H1 (cell line): ENCODE data around the gene ZBTB34. TPM values are rescaled to one million over a fixed set of nuclear protein-coding genes. Genes with fewer than 3 reads are reported as not detected.

Source experiments
- CTCF ChIA-PET: fragments of 300-600 bp; sonication (Branson Sonifier 250); formaldehyde crosslinking; loops from one replicate; lab custom pipeline; 2021; ENCODE audit not compliant: partially characterized antibody; lab: Charles Lee
- POLR2A ChIA-PET: fragments of 300-600 bp; sonication (Branson Sonifier 250); formaldehyde crosslinking; loops from one replicate; lab custom pipeline; 2021; ENCODE audit warnings: inconsistent platforms; ENCODE audit not compliant: partially characterized antibody; lab: Charles Lee
- DNase-seq, 2 experiments: peaks; one replicate each; pipeline versions ENCODE4 v3.0.0 to v3.0.0-alpha.2; 2010 to 2022; ENCODE audit warnings: low spot score in 2 of 2, low read depth in 1 of 2, mixed read lengths in 1 of 2
- FAIRE-seq: peaks from 2 replicates; lab custom pipeline; 2011; peaks lifted over from hg19 to GRCh38; lab: Jason Lieb, UNC
- H2AFZ ChIP-seq: 2 replicates; pipeline ENCODE4 v1.8.1; 2012; ENCODE audit warnings: low read length, inconsistent platforms
- H2AK5ac ChIP-seq: 2 replicates; pipeline ENCODE4 v1.6.1; 2013; ENCODE audit warnings: low read depth, low read length
- H2BK120ac ChIP-seq: replicated peaks from 2 replicates; pipeline ENCODE3; 2013; ENCODE audit warnings: low read depth, low read length, inconsistent platforms
- H2BK12ac ChIP-seq: 2 replicates; pipeline ENCODE4 v1.6.1; 2013; ENCODE audit warnings: low read depth, low read length
- H2BK15ac ChIP-seq: 2 replicates; pipeline ENCODE4 v1.6.1; 2013; ENCODE audit warnings: low read length
- H2BK20ac ChIP-seq: 2 replicates; pipeline ENCODE4 v1.6.1; 2013; ENCODE audit warnings: low read length
- H2BK5ac ChIP-seq: 2 replicates; pipeline ENCODE4 v1.6.1; 2013; ENCODE audit warnings: low read depth, low read length
- H3K14ac ChIP-seq: 2 replicates; pipeline ENCODE4 v1.6.1; 2013; ENCODE audit warnings: inconsistent platforms; ENCODE audit not compliant: insufficient read length
- H3K18ac ChIP-seq: 2 replicates; pipeline ENCODE4 v1.6.1; 2013; ENCODE audit warnings: low read length; ENCODE audit errors: extremely low read depth
- H3K23ac ChIP-seq: 2 replicates; pipeline ENCODE4 v1.6.1; 2013; ENCODE audit warnings: inconsistent platforms; ENCODE audit not compliant: insufficient read length
- H3K23me2 ChIP-seq: 2 replicates; pipeline ENCODE4 v1.6.1; 2013; ENCODE audit warnings: low read depth, low read length
- H3K27ac ChIP-seq: 2 replicates; pipeline ENCODE4 v1.6.1; 2011; ENCODE audit warnings: low read depth, low read length, inconsistent platforms
- H3K27me3 ChIP-seq, 4 experiments: replicated peaks in 1 of 4; 1 replicate in 1 of 4; 2 replicates in 3 of 4; pipeline versions ENCODE4 v1.6.1 to v1.8.1; 2011 to 2013; ENCODE audit warnings: low read length in 3 of 4, mild to moderate bottlenecking in 3 of 4, inconsistent platforms in 2 of 4, mixed read lengths in 2 of 4, moderate library complexity in 1 of 4; ENCODE audit not compliant: control insufficient read depth in 3 of 4, insufficient read depth in 3 of 4; ENCODE audit errors: extremely low read depth in 1 of 4
- H3K36me3 ChIP-seq, 4 experiments: 2 replicates each; pipeline versions ENCODE4 v1.6.1 to v1.8.1; 2011 to 2013; ENCODE audit warnings: mild to moderate bottlenecking in 4 of 4, low read length in 3 of 4, moderate library complexity in 2 of 4, control low read depth in 1 of 4, inconsistent platforms in 1 of 4; ENCODE audit not compliant: insufficient read depth in 4 of 4, control insufficient read depth in 2 of 4
- H3K4ac ChIP-seq: replicated peaks from 2 replicates; pipeline ENCODE3; 2013; ENCODE audit warnings: low read length, low read depth, mixed read lengths, inconsistent platforms; ENCODE audit not compliant: insufficient read length
- H3K4me1 ChIP-seq, 4 experiments: replicated peaks in 1 of 4; 1 replicate in 1 of 4; 2 replicates in 3 of 4; pipeline versions ENCODE4 v1.6.1 to v1.8.1; 2011 to 2013; ENCODE audit warnings: low read length in 3 of 4, inconsistent platforms in 2 of 4, mixed read lengths in 1 of 4; ENCODE audit not compliant: insufficient read depth in 4 of 4, control insufficient read depth in 3 of 4
- H3K4me2 ChIP-seq, 2 experiments: 2 replicates each; pipeline versions ENCODE4 v1.6.1 to v1.8.1; 2011 to 2013; ENCODE audit warnings: low read depth in 2 of 2, low read length in 2 of 2, control low read depth in 1 of 2, inconsistent platforms in 1 of 2, mild to moderate bottlenecking in 1 of 2; ENCODE audit not compliant: insufficient read depth in 1 of 2
- H3K4me3 ChIP-seq, 4 experiments: fragments of 200-600, 300-600 bp in 1 of 4; sonication (generic), shearing (Covaris generic), sonication (Bioruptor Twin) in 1 of 4; 2 replicates each; pipeline versions ENCODE4 v1.5.1 to v1.8.1; 2011 to 2016; ENCODE audit warnings: low read length in 4 of 4, low read depth in 3 of 4, control low read depth in 2 of 4, inconsistent platforms in 2 of 4, mild to moderate bottlenecking in 2 of 4, mixed read lengths in 1 of 4, moderate library complexity in 1 of 4; ENCODE audit not compliant: insufficient read depth in 2 of 4; ENCODE audit errors: extremely low read depth in 1 of 4
- H3K56ac ChIP-seq: replicated peaks from 2 replicates; pipeline ENCODE3; 2013; ENCODE audit warnings: low read depth, mild to moderate bottlenecking, mixed read lengths, low read length, inconsistent platforms; ENCODE audit not compliant: insufficient read length
- H3K79me1 ChIP-seq: 2 replicates; pipeline ENCODE4 v1.6.1; 2013; ENCODE audit warnings: low read depth, low read length, control low read depth
- H3K79me2 ChIP-seq, 2 experiments: 2 replicates each; pipeline versions ENCODE4 v1.6.1 to v1.8.1; 2012 to 2013; ENCODE audit warnings: low read length in 2 of 2, mild to moderate bottlenecking in 2 of 2, inconsistent platforms in 1 of 2; ENCODE audit not compliant: insufficient read depth in 2 of 2, control insufficient read depth in 1 of 2
- H3K9ac ChIP-seq, 4 experiments: replicated peaks in 1 of 4; 1 replicate in 1 of 4; 2 replicates in 3 of 4; pipeline versions ENCODE4 v1.6.1 to v1.8.1; 2011 to 2013; ENCODE audit warnings: low read depth in 3 of 4, low read length in 3 of 4, control low read depth in 2 of 4, mild to moderate bottlenecking in 2 of 4, moderate library complexity in 2 of 4, inconsistent platforms in 1 of 4; ENCODE audit errors: extremely low read depth in 1 of 4
- H3K9me3 ChIP-seq, 2 experiments: 2 replicates each; pipeline versions ENCODE4 v1.6.1 to v1.8.1; 2012 to 2013; ENCODE audit warnings: mild to moderate bottlenecking in 2 of 2, moderate library complexity in 2 of 2, control low read depth in 1 of 2, inconsistent platforms in 1 of 2, low read depth in 1 of 2, low read length in 1 of 2, mixed read lengths in 1 of 2; ENCODE audit not compliant: insufficient read depth in 2 of 2
- H4K20me1 ChIP-seq, 2 experiments: replicated peaks in 1 of 2; 2 replicates each; pipeline versions ENCODE3 to v1.8.1; 2011 to 2013; ENCODE audit warnings: inconsistent platforms in 2 of 2, low read length in 2 of 2, mild to moderate bottlenecking in 1 of 2; ENCODE audit not compliant: insufficient read depth in 2 of 2, control insufficient read depth in 1 of 2
- H4K5ac ChIP-seq: 2 replicates; pipeline ENCODE4 v1.6.1; 2013; ENCODE audit warnings: low read length, low read depth, mixed read lengths, inconsistent platforms; ENCODE audit not compliant: insufficient read length
- H4K8ac ChIP-seq: 2 replicates; pipeline ENCODE4 v1.8.0; 2013; ENCODE audit warnings: mild to moderate bottlenecking, moderate library complexity, low read length, inconsistent platforms; ENCODE audit not compliant: insufficient read depth; ENCODE audit errors: extremely low read depth
- H4K91ac ChIP-seq: replicated peaks from 2 replicates; pipeline ENCODE3; 2013; ENCODE audit warnings: low read length, mixed read lengths, inconsistent platforms; ENCODE audit not compliant: insufficient read length
- KDM1A ChIP-seq: fragments of 200-600, 300-600 bp; sonication (generic); IDR thresholded peaks from 2 replicates; pipeline ENCODE4 v1.7.1; 2016; ENCODE audit warnings: mild to moderate bottlenecking, low read length, borderline replicate concordance
- WGBS, 2 experiments: shearing (Covaris generic) in 1 of 2; methylation state at CpG; one replicate each; pipeline versions ENCODE4 v1.1.6 to v1.1.7; 2013 to 2015; ENCODE audit warnings: low lambda C conversion rate in 2 of 2, mixed read lengths in 2 of 2, inconsistent platforms in 1 of 2, low coverage in 1 of 2, missing lambda C conversion rate in 1 of 2; ENCODE audit not compliant: insufficient replicate concordance in 2 of 2, insufficient coverage in 1 of 2, insufficient read length in 1 of 2; ENCODE audit errors: extremely low coverage in 1 of 2, missing lambda C conversion rate in 1 of 2; 5-methylcytosine and 5-hydroxymethylcytosine counted together
- polyA plus RNA-seq, 7 experiments: library from polyadenylated mRNA; depleted of rRNA in 3 of 7; stranded (reverse) in 5 of 7; unstranded in 2 of 7; fragments of >200 nt in 5 of 7; fragments of 200-250 nt in 2 of 7; gene quantifications; 1 replicate in 5 of 7; 2 replicates in 1 of 7; 4 replicates in 1 of 7; pipeline versions ENCODE4 v1.2.1 to v1.2.3, GENCODE V29; 2011 to 2013; ENCODE audit warnings: missing spikeins in 2 of 7, mixed read lengths in 2 of 7
- total RNA-seq: library from RNA; stranded (reverse); fragmentation: NEBNext Ultra II Directional; extraction: Animal tissue kit (Norgen Biotek cat#: 25700); gene quantifications from 2 replicates; pipeline ENCODE4 v1.2.1, GENCODE V29; 2021
- TF ChIP-seq, protein P1 (sequence below), 3 experiments: IDR thresholded peaks; 1 replicate in 2 of 3; 2 replicates in 1 of 3; pipeline versions ENCODE4 v1.5.1 to v1.6.1; 2011; ENCODE audit warnings: low read length in 3 of 3, mild to moderate bottlenecking in 3 of 3, inconsistent platforms in 2 of 3, low read depth in 1 of 3, moderate library complexity in 1 of 3; ENCODE audit not compliant: insufficient read depth in 1 of 3; ENCODE audit errors: control extremely low read depth in 1 of 3

Gene ZBTB34
- total and polyA plus RNA-seq, 2 of the 8 experiments (the other 6 are each of a cell fraction or from before 2014, with no cell fraction given) = 8.2 to 15.9 TPM

DNA sequence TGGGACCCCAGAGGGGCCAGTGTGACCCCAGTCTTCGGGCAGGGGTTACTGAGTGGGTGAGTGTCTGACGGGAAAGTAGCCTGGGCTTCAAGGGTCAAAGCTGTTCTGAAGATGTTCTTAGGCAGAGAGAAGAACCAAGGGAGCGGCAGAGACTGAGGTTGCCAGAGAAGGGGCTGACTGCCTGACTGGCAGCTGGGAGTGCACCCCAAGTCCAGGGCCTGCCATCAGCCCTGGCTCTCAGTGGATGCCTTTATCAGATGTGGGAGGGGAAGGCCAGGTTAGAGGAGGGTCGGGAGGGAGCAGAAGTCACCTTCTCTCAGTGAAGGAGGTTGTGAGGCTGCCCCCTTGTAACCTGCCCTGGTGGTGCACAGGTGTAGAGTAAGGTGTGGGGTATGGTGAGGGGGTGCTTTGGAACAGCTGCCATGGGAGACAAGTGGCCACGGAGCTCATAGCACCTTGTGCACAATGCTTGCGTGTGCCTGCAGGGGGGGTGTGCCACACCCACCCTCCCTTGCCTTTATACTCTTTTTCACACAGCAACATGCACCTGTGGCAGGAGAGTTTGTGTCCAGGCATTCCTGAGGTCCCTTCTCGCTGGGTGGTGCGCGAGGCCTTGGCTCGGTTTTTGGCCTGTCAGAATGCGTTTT is 73.0 kb downstream of the ZBTB34 start:
- Histone ChIP-seq H4K20me1 (peaks cover 0 to 2% of the 10 kb centered on the region in 2 experiments), H2AK5ac (peak overlapping the region; percentile 31; the same call in 1 of the 2 replicates), H2BK20ac (no peak overlapping the region), H3K23me2 (no peaks in the 10 kb centered on the region), H3K23ac (no peak overlapping the region), H3K18ac (peak overlapping the region; percentile 14; the same call in 1 of the 2 replicates), H2BK12ac (peak overlapping the region; percentile 30; the same call in 1 of the 2 replicates), H4K5ac (no peak overlapping the region), H3K9ac (no peak overlapping the region), H3K36me3 (no peaks in the 10 kb centered on the region), H3K4me1 (peaks cover 0 to 16% (median 8%) of the 10 kb centered on the region in 4 experiments; a peak in 5 of 7 replicates), H3K56ac (no peak overlapping the region), H3K27me3 (no peaks in the 10 kb centered on the region), H3K27ac (no peak overlapping the region), H3K4me2 (no peak overlapping the region), H3K79me1 (no peaks in the 10 kb centered on the region; the same call in 1 of the 2 replicates), H2AFZ (no peak overlapping the region), H4K8ac (no peak overlapping the region), H3K79me2 (0 out of 4 replicates have a peak, but pooled peaks cover 0 to 2% of the 10 kb centered on the region in 2 experiments), H3K4ac (no peak overlapping the region), H3K14ac (no peak overlapping the region), H3K9me3 (no peaks in the 10 kb centered on the region), H2BK5ac (no peak overlapping the region; the same call in 1 of the 2 replicates), H2BK15ac (no peak overlapping the region; the same call in 1 of the 2 replicates), H2BK120ac (no peak overlapping the region), H3K4me3 (no peak overlapping the region), H4K91ac (no peak overlapping the region)
- ChIA-PET CTCF (interaction anchor here (0.8 to 2.5 kb wide), 17 partner anchors 8 to 304 kb away, joined by 3 to 17 read pairs (median 3); partner anchors contain the start of gene RALGPS1), POLR2A (interaction anchor here (0.7 to 1.7 kb wide), 4 partner anchors 13 to 512 kb away, joined by 3 to 5 read pairs (median 4); no protein-coding TSS in a partner anchor)
- FAIRE-seq (no peak), DNase-seq (no peak)
- no peak for TF ChIP-seq KDM1A
- TF ChIP-seq, protein P1, sequence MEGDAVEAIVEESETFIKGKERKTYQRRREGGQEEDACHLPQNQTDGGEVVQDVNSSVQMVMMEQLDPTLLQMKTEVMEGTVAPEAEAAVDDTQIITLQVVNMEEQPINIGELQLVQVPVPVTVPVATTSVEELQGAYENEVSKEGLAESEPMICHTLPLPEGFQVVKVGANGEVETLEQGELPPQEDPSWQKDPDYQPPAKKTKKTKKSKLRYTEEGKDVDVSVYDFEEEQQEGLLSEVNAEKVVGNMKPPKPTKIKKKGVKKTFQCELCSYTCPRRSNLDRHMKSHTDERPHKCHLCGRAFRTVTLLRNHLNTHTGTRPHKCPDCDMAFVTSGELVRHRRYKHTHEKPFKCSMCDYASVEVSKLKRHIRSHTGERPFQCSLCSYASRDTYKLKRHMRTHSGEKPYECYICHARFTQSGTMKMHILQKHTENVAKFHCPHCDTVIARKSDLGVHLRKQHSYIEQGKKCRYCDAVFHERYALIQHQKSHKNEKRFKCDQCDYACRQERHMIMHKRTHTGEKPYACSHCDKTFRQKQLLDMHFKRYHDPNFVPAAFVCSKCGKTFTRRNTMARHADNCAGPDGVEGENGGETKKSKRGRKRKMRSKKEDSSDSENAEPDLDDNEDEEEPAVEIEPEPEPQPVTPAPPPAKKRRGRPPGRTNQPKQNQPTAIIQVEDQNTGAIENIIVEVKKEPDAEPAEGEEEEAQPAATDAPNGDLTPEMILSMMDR (IDR thresholded peaks at IDR 0.05; ENCODE audit: control extremely low read depth in 1 of 3, insufficient read depth in 1 of 3, low read depth in 1 of 3, low read length in 3 of 3) = peak; percentile 13 to 46 (median 41); a peak in 3 of 4 replicates
- 89% methylated on average over 11 of the region's 11 CpGs; no CpG with 5 or more reads in 1 of the 2 experiments for WGBS, 2 experiments
